NB4 (cell line): ENCODE data around the gene SLC37A1.
"Not testable (repeated sequence)": the region's sequence is repeated elsewhere in the genome, so short reads cannot be mapped to it uniquely, and the experiment has no call there.

Experiments
- DNase-seq: peaks from one replicate; pipeline ENCODE4 v3.0.0; 2010; ENCODE audit warnings: low read depth
- H3K4me3 ChIP-seq: one replicate; pipeline ENCODE4 v1.5.1; 2011; ENCODE audit warnings: mild to moderate bottlenecking, low read depth, low read length, moderate library complexity
- MYC ChIP-seq: IDR thresholded peaks from 2 replicates; pipeline ENCODE4 v1.6.1; 2011; ENCODE audit warnings: low read depth, low read length
- POLR2A ChIP-seq: IDR thresholded peaks from 2 replicates; pipeline ENCODE4 v1.6.1; 2011; ENCODE audit warnings: mild to moderate bottlenecking; ENCODE audit not compliant: insufficient read length; ENCODE audit errors: extremely low read depth
- TF ChIP-seq, protein P1 (sequence below): IDR thresholded peaks from one replicate; pipeline ENCODE4 v1.5.1; 2012; ENCODE audit warnings: low read depth, low read length
- TF ChIP-seq, protein P2 (sequence below): IDR thresholded peaks from 2 replicates; pipeline ENCODE4 v1.6.1; 2011; ENCODE audit warnings: low read depth, low read length

SLC37A1 gene

DNA sequence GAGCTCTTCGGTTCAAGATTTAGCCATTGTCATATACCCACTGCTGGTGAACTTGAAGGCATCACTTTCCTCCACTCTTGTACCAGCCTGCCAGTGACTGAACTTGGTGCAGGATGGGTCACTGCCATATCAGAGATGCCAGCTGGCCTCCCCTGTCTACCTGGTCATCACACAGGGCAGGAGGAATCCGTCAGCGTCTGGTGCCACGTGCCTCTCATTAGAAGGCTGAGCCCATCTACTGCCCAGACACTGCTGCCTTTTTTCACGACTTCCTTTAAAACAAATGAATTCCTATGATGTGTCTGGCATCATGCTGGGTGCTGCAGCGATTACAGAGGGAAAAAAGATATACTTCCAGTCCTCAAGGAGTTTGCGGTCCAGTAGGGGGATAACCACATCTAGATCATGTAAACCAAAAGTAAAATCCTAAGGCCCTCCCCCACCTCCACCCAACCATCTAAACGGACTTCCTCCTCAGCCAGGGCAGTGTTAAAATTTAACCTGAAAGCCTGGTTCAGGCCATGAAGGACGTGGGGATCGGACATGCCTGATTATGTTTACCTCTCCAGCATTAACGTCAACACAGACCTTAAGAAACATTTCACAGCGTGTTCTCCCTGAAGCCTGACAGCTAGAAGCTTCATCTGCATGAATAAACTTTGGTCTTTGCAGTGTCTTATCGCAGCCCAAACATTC is 110.6 kb downstream of the SLC37A1 start:
- no peak for TF ChIP-seq MYC
- TF ChIP-seq, protein P1, sequence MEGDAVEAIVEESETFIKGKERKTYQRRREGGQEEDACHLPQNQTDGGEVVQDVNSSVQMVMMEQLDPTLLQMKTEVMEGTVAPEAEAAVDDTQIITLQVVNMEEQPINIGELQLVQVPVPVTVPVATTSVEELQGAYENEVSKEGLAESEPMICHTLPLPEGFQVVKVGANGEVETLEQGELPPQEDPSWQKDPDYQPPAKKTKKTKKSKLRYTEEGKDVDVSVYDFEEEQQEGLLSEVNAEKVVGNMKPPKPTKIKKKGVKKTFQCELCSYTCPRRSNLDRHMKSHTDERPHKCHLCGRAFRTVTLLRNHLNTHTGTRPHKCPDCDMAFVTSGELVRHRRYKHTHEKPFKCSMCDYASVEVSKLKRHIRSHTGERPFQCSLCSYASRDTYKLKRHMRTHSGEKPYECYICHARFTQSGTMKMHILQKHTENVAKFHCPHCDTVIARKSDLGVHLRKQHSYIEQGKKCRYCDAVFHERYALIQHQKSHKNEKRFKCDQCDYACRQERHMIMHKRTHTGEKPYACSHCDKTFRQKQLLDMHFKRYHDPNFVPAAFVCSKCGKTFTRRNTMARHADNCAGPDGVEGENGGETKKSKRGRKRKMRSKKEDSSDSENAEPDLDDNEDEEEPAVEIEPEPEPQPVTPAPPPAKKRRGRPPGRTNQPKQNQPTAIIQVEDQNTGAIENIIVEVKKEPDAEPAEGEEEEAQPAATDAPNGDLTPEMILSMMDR: no peak
- no peak for TF ChIP-seq POLR2A
- TF ChIP-seq, protein P2, sequence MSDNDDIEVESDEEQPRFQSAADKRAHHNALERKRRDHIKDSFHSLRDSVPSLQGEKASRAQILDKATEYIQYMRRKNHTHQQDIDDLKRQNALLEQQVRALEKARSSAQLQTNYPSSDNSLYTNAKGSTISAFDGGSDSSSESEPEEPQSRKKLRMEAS: no peak
- peak; percentile 40 for DNase-seq

DNA sequence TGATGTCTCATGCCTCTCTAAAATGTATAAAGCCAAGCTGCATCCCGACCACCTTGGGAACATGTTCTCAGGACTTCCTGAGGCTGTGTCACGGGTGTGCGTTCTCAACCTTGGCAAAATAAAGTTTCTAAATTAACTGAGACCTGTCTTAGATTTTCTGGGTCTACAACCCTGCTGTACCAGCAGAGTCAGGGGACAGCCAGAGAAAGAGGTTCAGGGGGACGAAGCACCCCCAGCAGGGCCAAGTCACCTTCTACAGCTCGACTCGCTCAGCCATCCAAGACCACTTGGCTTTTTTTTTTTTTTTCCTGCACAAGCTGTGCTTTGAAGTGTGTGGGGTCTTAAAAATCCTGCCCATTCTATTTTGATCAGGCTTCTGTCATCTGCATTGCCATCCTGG is 111.3 kb downstream of the SLC37A1 start:
- no peak overlapping the region for H3K4me3 ChIP-seq
- TF ChIP-seq MYC (no peak), POLR2A (no peak)
- TF ChIP-seq, protein P1: no peak
- TF ChIP-seq, protein P2: no peak
- DNase-seq: no peak

More for the DNA sequence above, 110.6 kb downstream of the SLC37A1 start:
- no peak overlapping the region for H3K4me3 ChIP-seq

DNA sequence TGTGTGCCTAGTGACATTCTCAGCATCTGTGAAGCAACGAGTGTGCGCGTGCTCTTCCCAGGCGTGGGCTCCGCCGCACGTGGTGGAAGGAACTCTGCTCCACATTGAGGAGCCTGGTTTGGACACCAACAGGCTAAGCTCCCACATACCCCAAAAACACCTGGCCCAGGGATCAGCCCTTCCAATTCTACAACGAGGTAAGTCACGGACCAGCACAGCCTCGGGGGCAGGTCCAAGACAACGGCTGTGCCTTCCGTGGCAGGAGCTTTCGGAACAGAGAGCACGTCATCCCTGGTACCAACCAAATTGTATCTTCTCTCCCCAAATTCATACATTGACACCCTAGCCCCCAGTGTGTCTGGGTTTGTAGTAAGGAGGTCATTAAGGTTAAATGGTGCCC is 112.5 kb downstream of the SLC37A1 start:
- DNase-seq: no peak
- TF ChIP-seq MYC (no peak), POLR2A (no peak)
- TF ChIP-seq, protein P1: no peak
- TF ChIP-seq, protein P2: no peak
- no peak overlapping the region for H3K4me3 ChIP-seq

DNA sequence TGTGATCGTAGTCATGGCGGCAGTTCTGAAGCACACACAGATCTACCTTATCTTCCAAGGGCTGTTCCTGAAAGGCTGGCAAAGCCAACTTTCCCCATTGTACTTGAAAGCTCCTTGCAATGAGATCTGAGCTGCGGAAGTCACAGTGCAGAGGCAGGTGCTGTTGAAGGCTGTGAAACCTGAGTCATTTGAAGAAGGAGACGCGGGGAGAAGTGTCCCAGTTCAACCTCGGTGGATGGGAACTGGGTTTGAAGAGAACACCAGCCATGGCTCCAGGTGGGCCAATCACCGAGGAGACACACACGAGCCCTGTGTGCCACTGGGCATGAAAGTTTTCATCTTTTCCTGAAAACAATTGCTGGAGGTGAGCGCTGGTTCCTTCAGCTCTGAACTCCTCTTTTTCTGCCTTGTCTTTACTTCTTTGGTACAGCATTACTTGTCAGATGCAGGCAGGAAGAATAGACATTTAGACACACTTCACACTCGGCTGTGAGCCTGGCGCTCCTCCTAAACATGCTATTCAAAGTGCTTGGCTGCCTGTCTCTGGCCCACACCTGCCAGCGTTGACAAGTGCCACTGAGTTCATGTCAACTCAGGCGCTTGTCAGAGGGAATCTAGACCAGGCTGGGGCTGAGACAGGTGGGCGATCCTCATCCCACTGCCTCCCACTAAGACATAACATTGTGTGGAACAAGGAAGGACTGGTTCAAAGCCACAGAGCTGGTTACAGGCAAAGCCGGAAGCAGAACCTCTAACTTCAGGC is 114.1 kb downstream of the SLC37A1 start:
- no peak overlapping the region for H3K4me3 ChIP-seq
- no peak for DNase-seq
- no peak for TF ChIP-seq MYC
- TF ChIP-seq, protein P2: no peak
- TF ChIP-seq, protein P1: no peak
- TF ChIP-seq POLR2A: no peak

DNA sequence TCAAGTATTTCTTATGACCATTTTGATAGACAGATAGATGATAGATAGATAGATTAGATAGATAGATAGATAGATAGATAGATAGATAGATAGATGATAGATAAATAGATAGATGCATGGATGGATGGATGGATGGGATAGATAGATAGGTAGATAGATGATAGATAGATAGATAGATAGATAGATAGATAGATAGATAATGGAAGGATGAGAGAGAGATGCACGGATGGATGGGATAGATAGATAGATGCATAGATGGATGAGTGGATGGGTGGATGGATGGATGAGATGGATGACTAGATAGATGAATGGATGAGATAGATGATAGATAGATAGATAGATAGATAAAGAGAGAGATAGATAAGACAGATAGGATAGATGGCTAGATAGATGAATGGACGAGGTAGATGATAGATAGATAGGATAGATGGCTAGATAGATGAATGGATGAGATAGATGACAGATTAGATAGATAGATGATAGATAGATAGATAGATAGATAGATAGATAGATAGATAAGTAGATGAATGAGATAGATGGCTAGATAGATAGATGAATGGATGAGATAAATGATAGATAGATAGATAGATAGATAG is 114.9 kb downstream of the SLC37A1 start:
- H3K4me3 ChIP-seq, DNase-seq: not testable (repeated sequence)
